H1 (cell line): ENCODE measurements around the gene C22orf39. TPM values are rescaled to one million over a fixed set of nuclear protein-coding genes. Genes with fewer than 3 reads are reported as not detected.

Experiments used
- CTCF ChIA-PET: fragments of 300-600 bp; sonication (Branson Sonifier 250); formaldehyde crosslinking; loops from one replicate; lab custom pipeline; 2021; ENCODE audit not compliant: partially characterized antibody; lab: Charles Lee
- POLR2A ChIA-PET: fragments of 300-600 bp; sonication (Branson Sonifier 250); formaldehyde crosslinking; loops from one replicate; lab custom pipeline; 2021; ENCODE audit warnings: inconsistent platforms; ENCODE audit not compliant: partially characterized antibody; lab: Charles Lee
- DNase-seq, 2 experiments: peaks; one replicate each; pipeline versions ENCODE4 v3.0.0 to v3.0.0-alpha.2; 2010 to 2022; ENCODE audit warnings: low spot score in 2 of 2, low read depth in 1 of 2, mixed read lengths in 1 of 2
- FAIRE-seq: peaks from 2 replicates; lab custom pipeline; 2011; peaks lifted over from hg19 to GRCh38; lab: Jason Lieb, UNC
- H2AFZ ChIP-seq: 2 replicates; pipeline ENCODE4 v1.8.1; 2012; ENCODE audit warnings: low read length, inconsistent platforms
- H2AK5ac ChIP-seq: 2 replicates; pipeline ENCODE4 v1.6.1; 2013; ENCODE audit warnings: low read depth, low read length
- H2BK120ac ChIP-seq: replicated peaks from 2 replicates; pipeline ENCODE3; 2013; ENCODE audit warnings: low read depth, low read length, inconsistent platforms
- H2BK12ac ChIP-seq: 2 replicates; pipeline ENCODE4 v1.6.1; 2013; ENCODE audit warnings: low read depth, low read length
- H2BK15ac ChIP-seq: 2 replicates; pipeline ENCODE4 v1.6.1; 2013; ENCODE audit warnings: low read length
- H2BK20ac ChIP-seq: 2 replicates; pipeline ENCODE4 v1.6.1; 2013; ENCODE audit warnings: low read length
- H2BK5ac ChIP-seq: 2 replicates; pipeline ENCODE4 v1.6.1; 2013; ENCODE audit warnings: low read depth, low read length
- H3K14ac ChIP-seq: 2 replicates; pipeline ENCODE4 v1.6.1; 2013; ENCODE audit warnings: inconsistent platforms; ENCODE audit not compliant: insufficient read length
- H3K18ac ChIP-seq: 2 replicates; pipeline ENCODE4 v1.6.1; 2013; ENCODE audit warnings: low read length; ENCODE audit errors: extremely low read depth
- H3K23ac ChIP-seq: 2 replicates; pipeline ENCODE4 v1.6.1; 2013; ENCODE audit warnings: inconsistent platforms; ENCODE audit not compliant: insufficient read length
- H3K23me2 ChIP-seq: 2 replicates; pipeline ENCODE4 v1.6.1; 2013; ENCODE audit warnings: low read depth, low read length
- H3K27ac ChIP-seq: 2 replicates; pipeline ENCODE4 v1.6.1; 2011; ENCODE audit warnings: low read depth, low read length, inconsistent platforms
- H3K27me3 ChIP-seq, 4 experiments: replicated peaks in 1 of 4; 1 replicate in 1 of 4; 2 replicates in 3 of 4; pipeline versions ENCODE4 v1.6.1 to v1.8.1; 2011 to 2013; ENCODE audit warnings: low read length in 3 of 4, mild to moderate bottlenecking in 3 of 4, inconsistent platforms in 2 of 4, mixed read lengths in 2 of 4, moderate library complexity in 1 of 4; ENCODE audit not compliant: control insufficient read depth in 3 of 4, insufficient read depth in 3 of 4; ENCODE audit errors: extremely low read depth in 1 of 4
- H3K36me3 ChIP-seq, 4 experiments: 2 replicates each; pipeline versions ENCODE4 v1.6.1 to v1.8.1; 2011 to 2013; ENCODE audit warnings: mild to moderate bottlenecking in 4 of 4, low read length in 3 of 4, moderate library complexity in 2 of 4, control low read depth in 1 of 4, inconsistent platforms in 1 of 4; ENCODE audit not compliant: insufficient read depth in 4 of 4, control insufficient read depth in 2 of 4
- H3K4ac ChIP-seq: replicated peaks from 2 replicates; pipeline ENCODE3; 2013; ENCODE audit warnings: low read length, low read depth, mixed read lengths, inconsistent platforms; ENCODE audit not compliant: insufficient read length
- H3K4me1 ChIP-seq, 4 experiments: replicated peaks in 1 of 4; 1 replicate in 1 of 4; 2 replicates in 3 of 4; pipeline versions ENCODE4 v1.6.1 to v1.8.1; 2011 to 2013; ENCODE audit warnings: low read length in 3 of 4, inconsistent platforms in 2 of 4, mixed read lengths in 1 of 4; ENCODE audit not compliant: insufficient read depth in 4 of 4, control insufficient read depth in 3 of 4
- H3K4me2 ChIP-seq, 2 experiments: 2 replicates each; pipeline versions ENCODE4 v1.6.1 to v1.8.1; 2011 to 2013; ENCODE audit warnings: low read depth in 2 of 2, low read length in 2 of 2, control low read depth in 1 of 2, inconsistent platforms in 1 of 2, mild to moderate bottlenecking in 1 of 2; ENCODE audit not compliant: insufficient read depth in 1 of 2
- H3K4me3 ChIP-seq, 4 experiments: fragments of 200-600, 300-600 bp in 1 of 4; sonication (generic), shearing (Covaris generic), sonication (Bioruptor Twin) in 1 of 4; 2 replicates each; pipeline versions ENCODE4 v1.5.1 to v1.8.1; 2011 to 2016; ENCODE audit warnings: low read length in 4 of 4, low read depth in 3 of 4, control low read depth in 2 of 4, inconsistent platforms in 2 of 4, mild to moderate bottlenecking in 2 of 4, mixed read lengths in 1 of 4, moderate library complexity in 1 of 4; ENCODE audit not compliant: insufficient read depth in 2 of 4; ENCODE audit errors: extremely low read depth in 1 of 4
- H3K56ac ChIP-seq: replicated peaks from 2 replicates; pipeline ENCODE3; 2013; ENCODE audit warnings: low read depth, mild to moderate bottlenecking, mixed read lengths, low read length, inconsistent platforms; ENCODE audit not compliant: insufficient read length
- H3K79me1 ChIP-seq: 2 replicates; pipeline ENCODE4 v1.6.1; 2013; ENCODE audit warnings: low read depth, low read length, control low read depth
- H3K79me2 ChIP-seq, 2 experiments: 2 replicates each; pipeline versions ENCODE4 v1.6.1 to v1.8.1; 2012 to 2013; ENCODE audit warnings: low read length in 2 of 2, mild to moderate bottlenecking in 2 of 2, inconsistent platforms in 1 of 2; ENCODE audit not compliant: insufficient read depth in 2 of 2, control insufficient read depth in 1 of 2
- H3K9ac ChIP-seq, 4 experiments: replicated peaks in 1 of 4; 1 replicate in 1 of 4; 2 replicates in 3 of 4; pipeline versions ENCODE4 v1.6.1 to v1.8.1; 2011 to 2013; ENCODE audit warnings: low read depth in 3 of 4, low read length in 3 of 4, control low read depth in 2 of 4, mild to moderate bottlenecking in 2 of 4, moderate library complexity in 2 of 4, inconsistent platforms in 1 of 4; ENCODE audit errors: extremely low read depth in 1 of 4
- H3K9me3 ChIP-seq, 2 experiments: 2 replicates each; pipeline versions ENCODE4 v1.6.1 to v1.8.1; 2012 to 2013; ENCODE audit warnings: mild to moderate bottlenecking in 2 of 2, moderate library complexity in 2 of 2, control low read depth in 1 of 2, inconsistent platforms in 1 of 2, low read depth in 1 of 2, low read length in 1 of 2, mixed read lengths in 1 of 2; ENCODE audit not compliant: insufficient read depth in 2 of 2
- H4K20me1 ChIP-seq, 2 experiments: replicated peaks in 1 of 2; 2 replicates each; pipeline versions ENCODE3 to v1.8.1; 2011 to 2013; ENCODE audit warnings: inconsistent platforms in 2 of 2, low read length in 2 of 2, mild to moderate bottlenecking in 1 of 2; ENCODE audit not compliant: insufficient read depth in 2 of 2, control insufficient read depth in 1 of 2
- H4K5ac ChIP-seq: 2 replicates; pipeline ENCODE4 v1.6.1; 2013; ENCODE audit warnings: low read length, low read depth, mixed read lengths, inconsistent platforms; ENCODE audit not compliant: insufficient read length
- H4K8ac ChIP-seq: 2 replicates; pipeline ENCODE4 v1.8.0; 2013; ENCODE audit warnings: mild to moderate bottlenecking, moderate library complexity, low read length, inconsistent platforms; ENCODE audit not compliant: insufficient read depth; ENCODE audit errors: extremely low read depth
- H4K91ac ChIP-seq: replicated peaks from 2 replicates; pipeline ENCODE3; 2013; ENCODE audit warnings: low read length, mixed read lengths, inconsistent platforms; ENCODE audit not compliant: insufficient read length
- ASH2L ChIP-seq: fragments of 200-600, 300-600 bp; sonication (generic); IDR thresholded peaks from one replicate; pipeline ENCODE4 v1.7.1; 2017; ENCODE audit warnings: low read length
- E2F6 ChIP-seq: IDR thresholded peaks from 2 replicates; pipeline ENCODE4 v1.6.1; 2012; ENCODE audit warnings: inconsistent platforms
- POLR2AphosphoS5 ChIP-seq: IDR thresholded peaks from 2 replicates; pipeline ENCODE4 v1.6.1; 2011; ENCODE audit warnings: low read depth, low read length
- WGBS, 2 experiments: shearing (Covaris generic) in 1 of 2; methylation state at CpG; one replicate each; pipeline versions ENCODE4 v1.1.6 to v1.1.7; 2013 to 2015; ENCODE audit warnings: low lambda C conversion rate in 2 of 2, mixed read lengths in 2 of 2, inconsistent platforms in 1 of 2, low coverage in 1 of 2, missing lambda C conversion rate in 1 of 2; ENCODE audit not compliant: insufficient replicate concordance in 2 of 2, insufficient coverage in 1 of 2, insufficient read length in 1 of 2; ENCODE audit errors: extremely low coverage in 1 of 2, missing lambda C conversion rate in 1 of 2; 5-methylcytosine and 5-hydroxymethylcytosine counted together
- polyA plus RNA-seq, 7 experiments: library from polyadenylated mRNA; depleted of rRNA in 3 of 7; stranded (reverse) in 5 of 7; unstranded in 2 of 7; fragments of >200 nt in 5 of 7; fragments of 200-250 nt in 2 of 7; gene quantifications; 1 replicate in 5 of 7; 2 replicates in 1 of 7; 4 replicates in 1 of 7; pipeline versions ENCODE4 v1.2.1 to v1.2.3, GENCODE V29; 2011 to 2013; ENCODE audit warnings: missing spikeins in 2 of 7, mixed read lengths in 2 of 7
- total RNA-seq: library from RNA; stranded (reverse); fragmentation: NEBNext Ultra II Directional; extraction: Animal tissue kit (Norgen Biotek cat#: 25700); gene quantifications from 2 replicates; pipeline ENCODE4 v1.2.1, GENCODE V29; 2021

Gene C22orf39
- total and polyA plus RNA-seq, 2 of the 8 experiments (the other 6 are each of a cell fraction or from before 2014, with no cell fraction given), result 22.7 to 27.7 TPM

DNA sequence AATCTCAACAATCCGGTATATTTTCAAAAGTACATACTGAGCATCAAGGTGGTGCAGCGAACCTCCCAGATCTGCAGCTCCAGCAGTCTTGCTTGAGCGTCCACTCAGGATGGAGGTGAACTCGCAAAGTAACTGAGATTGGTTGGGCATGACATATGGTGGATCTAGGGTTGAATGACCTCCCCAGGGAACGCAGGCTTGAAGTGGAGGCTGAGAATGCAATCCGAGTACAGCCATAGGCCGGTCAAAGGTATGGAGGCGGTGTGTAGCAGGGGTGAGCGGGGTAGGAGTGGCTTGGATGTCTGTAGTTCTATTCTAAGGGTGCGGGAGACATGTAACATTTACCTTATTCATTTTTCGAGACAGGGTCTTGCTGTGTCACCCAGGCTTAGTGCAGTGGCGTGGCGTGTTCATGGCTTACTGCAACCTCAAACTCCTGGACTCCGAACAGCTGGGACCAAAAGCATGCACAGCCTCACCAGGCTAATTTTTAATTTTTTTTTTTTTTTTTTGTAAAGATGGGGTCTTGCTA is 631 bp upstream of the C22orf39 start:
- H3K4ac ChIP-seq, result peak overlapping the region; percentile 96
- H2BK12ac ChIP-seq, result peak overlapping the region; percentile 82; the same call in 1 of the 2 replicates
- H2BK120ac ChIP-seq, result peak overlapping the region; percentile 76
- H3K9me3 ChIP-seq, result no peaks in the 10 kb centered on the region
- H3K4me1 ChIP-seq, result peaks cover 0 to 8% (median 3%) of the 10 kb centered on the region in 4 experiments; a peak in 2 of 7 replicates
- H4K8ac ChIP-seq, result peak overlapping the region; percentile 91; the same call in 1 of the 2 replicates
- H3K14ac ChIP-seq, result peak overlapping the region; percentile 99
- peaks cover 6 to 20% (median 14%) of the 10 kb centered on the region in 4 experiments; a peak in 7 of 8 replicates for H3K36me3 ChIP-seq
- FAIRE-seq (no peak), DNase-seq (no peak)
- peaks cover 7% of the 10 kb centered on the region; the same call in 1 of the 2 replicates for H3K79me1 ChIP-seq
- H3K56ac ChIP-seq, result peak overlapping the region; percentile 60
- H2AK5ac ChIP-seq, result peak overlapping the region; percentile 20; the same call in 1 of the 2 replicates
- no peak overlapping the region for H2BK20ac ChIP-seq
- peak overlapping the region; percentile 27 for H4K5ac ChIP-seq
- H3K23ac ChIP-seq, result no peak overlapping the region
- peak overlapping the region; percentile 32 for H2BK15ac ChIP-seq
- H3K79me2 ChIP-seq, result peaks cover 3 to 32% of the 10 kb centered on the region in 2 experiments; a peak in 3 of 4 replicates
- peaks cover 18 to 32% of the 10 kb centered on the region in 2 experiments for H4K20me1 ChIP-seq
- ChIA-PET CTCF (interaction anchor here (0.6 to 1.8 kb wide), 2 partner anchors 36 to 182 kb away, joined by 3 to 4 read pairs; no protein-coding TSS in a partner anchor), POLR2A (interaction anchor here (1.0 to 6.7 kb wide), 11 partner anchors 8 to 326 kb away, joined by 3 to 127 read pairs (median 5); partner anchors contain the start of genes CDC45, DGCR2, HIRA and MRPL40)
- H3K18ac ChIP-seq, result peak overlapping the region; percentile 76; the same call in 1 of the 2 replicates
- 0 out of 2 replicates have a peak, but pooled peaks have one; percentile 64 for TF ChIP-seq POLR2AphosphoS5
- TF ChIP-seq E2F6, result no peak
- TF ChIP-seq ASH2L, result peak; percentile 24
- TF ChIP-seq, all 59 proteins: peak for 2
- peak overlapping the region; percentile 85 to 99 for H3K4me2 ChIP-seq
- H3K23me2 ChIP-seq, result peaks cover 7% of the 10 kb centered on the region; the same call in 1 of the 2 replicates
- peak overlapping the region; percentile 76 to 96 (median 92) for H3K4me3 ChIP-seq
- H3K27ac ChIP-seq, result peak overlapping the region; percentile 75
- WGBS, 2 experiments, result 29% methylated on average over 14 of the region's 14 CpGs; no CpG with 5 or more reads in 1 of the 2 experiments
- peak overlapping the region; percentile 46 for H2BK5ac ChIP-seq
- peak overlapping the region; percentile 30 to 97 (median 79) for H3K9ac ChIP-seq
- H2AFZ ChIP-seq, result peak overlapping the region; percentile 98
- H4K91ac ChIP-seq, result peak overlapping the region; percentile 63
- H3K27me3 ChIP-seq, result no peaks in the 10 kb centered on the region; a peak in 2 of 7 replicates
